ENCODE measurements around the gene PDE4D.

Gene PDE4D

DNA sequence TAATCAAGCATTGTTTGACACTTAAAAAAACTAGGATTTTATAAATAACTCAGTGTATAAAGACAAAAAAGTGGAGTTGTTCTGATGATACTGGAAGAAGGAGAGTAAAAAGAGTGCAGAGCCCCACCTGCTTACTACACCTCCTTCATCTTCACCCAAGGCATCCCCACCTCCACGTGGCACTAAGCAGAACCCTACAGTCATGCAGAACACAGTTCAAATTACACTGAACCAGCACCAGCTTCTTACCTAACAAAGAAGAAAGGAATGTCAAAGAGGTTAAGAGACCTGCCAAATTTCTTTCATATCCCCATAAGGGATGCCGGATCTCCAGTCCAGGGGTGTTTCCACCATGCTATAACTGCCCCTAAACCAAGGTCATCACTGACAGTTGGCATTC lies 55.5 kb downstream of the PDE4D start:
- DNase-seq = no peak

- DNase-seq = no peak
These were observed 56.5 kb downstream of the PDE4D start for GRCh38 chr5:59837071-59837470.

GRCh38 chr5:59835800-59836199 lies 57.7 kb downstream of the PDE4D start:
- DNase-seq = no peak

DNA sequence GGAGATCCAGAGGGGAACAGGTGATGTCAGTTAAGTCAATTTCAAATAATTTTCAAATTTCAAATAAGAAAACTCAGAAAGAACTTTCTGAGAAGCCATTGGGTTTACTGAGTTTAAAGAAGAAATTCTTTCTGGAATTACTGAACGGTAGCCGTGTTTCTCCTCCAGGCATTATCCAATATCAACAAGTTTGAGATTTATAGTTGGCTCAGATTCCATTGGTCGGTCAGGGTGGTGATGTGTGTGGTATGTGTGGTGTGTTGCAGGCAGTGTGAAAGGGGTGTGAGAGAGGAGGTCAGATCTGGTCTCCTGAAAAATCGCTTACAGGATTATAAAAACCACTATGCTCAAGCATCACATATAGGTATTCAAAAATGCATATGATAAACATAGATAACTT lies 60.1 kb downstream of the PDE4D start:
- DNase-seq = no peak

- DNase-seq = no peak
These were observed 60.8 kb downstream of the PDE4D start for GRCh38 chr5:59832577-59833301.

DNA sequence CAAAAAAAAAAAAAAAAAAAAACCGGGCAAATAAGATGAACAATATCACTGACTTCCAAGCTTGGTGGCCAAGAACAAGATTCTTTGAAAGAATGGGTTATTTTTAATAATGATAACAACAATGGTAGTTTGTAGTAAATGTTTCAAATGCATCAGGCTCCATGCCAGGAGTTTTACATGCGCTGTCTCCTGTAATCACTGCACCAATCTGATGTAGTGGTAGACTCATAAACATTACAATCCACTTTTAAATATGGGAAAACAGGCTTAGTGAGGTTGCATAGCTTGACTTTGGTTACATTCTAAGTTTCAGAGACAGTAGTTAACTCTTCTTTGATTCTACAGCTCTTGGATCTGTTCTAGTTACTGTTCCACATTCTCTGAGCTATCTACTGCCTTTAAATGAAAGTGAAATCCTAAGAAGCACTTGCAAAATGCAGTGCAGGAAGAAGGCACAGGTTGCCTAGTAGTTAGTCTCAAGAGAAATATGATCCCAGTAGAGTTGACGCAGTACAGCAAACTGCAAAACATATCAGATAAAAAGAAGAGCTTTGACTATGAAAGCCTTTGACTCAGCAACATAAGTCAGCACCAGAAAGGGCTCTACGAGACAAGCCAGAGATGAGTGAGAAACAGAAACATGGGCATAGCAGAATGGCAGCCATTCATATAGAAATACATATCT lies 62.1 kb downstream of the PDE4D start:
- no peak for DNase-seq

DNA sequence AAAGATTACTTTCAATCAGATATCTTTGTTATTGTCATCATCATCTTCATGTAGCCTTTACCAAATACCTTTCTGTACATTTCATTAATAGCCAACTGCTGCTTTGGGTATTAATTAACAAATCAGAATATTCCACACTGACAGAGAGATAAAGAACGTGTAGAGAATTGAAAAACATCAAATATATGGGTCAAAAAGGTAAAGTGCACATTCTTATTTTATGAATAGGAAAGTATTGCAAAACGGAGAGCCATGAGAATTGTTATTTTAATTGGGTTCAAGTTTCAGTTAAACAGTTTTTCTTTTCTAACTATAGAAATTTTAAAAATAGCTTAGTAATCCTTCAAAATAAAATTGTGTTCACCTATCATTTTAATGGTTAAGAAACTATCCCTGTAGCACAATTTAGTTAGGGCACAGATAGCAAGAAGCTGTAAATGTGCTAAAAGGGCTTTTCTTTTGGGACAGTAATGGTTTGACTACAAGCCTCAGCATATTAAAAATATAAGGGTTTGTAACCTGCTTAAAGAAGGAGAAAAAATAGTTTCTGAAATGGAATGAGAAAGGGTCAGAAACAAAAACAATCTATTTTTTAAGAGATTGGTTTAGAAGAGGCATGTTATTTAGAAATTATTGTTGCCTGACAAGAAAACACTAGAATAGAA lies 62.9 kb downstream of the PDE4D start:
- DNase-seq = no peak

GRCh38 chr5:59829922-59830321 lies 63.6 kb downstream of the PDE4D start:
- DNase-seq = no peak

DNA sequence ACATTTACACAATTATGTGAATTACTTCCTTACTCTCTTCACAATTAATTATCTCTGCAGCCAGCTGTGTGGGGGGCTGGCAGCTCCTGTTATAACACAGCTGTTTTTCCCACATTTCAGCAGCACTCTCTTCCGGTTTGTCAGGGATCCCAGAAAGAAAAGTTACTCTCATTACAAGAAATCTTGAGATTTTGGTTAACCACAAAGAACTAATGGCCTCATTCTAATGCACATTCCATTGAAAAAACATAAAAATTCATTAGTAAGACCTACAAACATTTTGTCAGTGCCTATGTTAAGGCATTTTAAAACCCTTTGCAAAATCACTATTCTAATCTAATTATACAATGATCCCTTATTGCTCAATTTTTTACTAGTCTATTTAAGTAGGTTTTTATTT lies 64.1 kb downstream of the PDE4D start:
- DNase-seq = no peak

DNA sequence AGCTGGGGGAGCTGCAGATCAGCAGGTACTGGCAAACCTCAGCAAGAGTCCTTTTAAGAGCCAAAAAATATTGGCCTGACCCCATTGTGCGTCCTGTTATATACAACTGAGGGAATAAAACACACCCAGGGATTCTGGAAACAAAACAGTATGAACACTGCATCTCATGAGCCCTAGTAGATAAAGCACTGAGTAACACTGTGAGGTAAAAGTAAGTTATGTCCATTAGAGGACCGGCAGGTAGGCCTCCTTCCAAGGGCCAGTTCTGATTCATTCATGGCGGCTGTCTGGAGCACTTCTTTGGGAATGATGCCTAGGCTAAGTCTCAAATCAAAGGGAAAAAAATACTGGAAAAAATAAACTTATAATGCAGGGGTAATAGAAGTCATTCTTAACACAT lies 64.9 kb downstream of the PDE4D start:
- DNase-seq = no peak

GRCh38 chr5:59826996-59827395 lies 66.5 kb downstream of the PDE4D start:
- no peak for DNase-seq

DNA sequence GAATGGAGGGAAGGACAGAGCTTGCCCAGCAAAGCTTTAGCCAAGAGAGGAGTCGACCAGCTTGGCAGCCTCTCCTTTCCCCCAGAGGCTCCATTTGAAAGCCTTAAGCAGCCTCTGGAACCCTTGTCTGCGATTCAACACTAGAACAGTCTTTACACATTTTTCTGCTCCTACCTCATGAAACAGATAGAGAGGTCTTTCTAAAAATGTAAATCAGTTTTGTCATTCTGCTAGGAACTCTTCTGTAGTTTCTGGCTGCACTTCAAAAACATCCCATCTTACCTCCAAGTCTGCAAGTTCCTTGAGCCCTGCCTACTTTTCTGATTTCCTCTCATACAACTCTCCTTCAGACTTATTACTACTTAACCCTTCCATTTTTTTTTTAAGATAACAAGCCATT lies 70.1 kb downstream of the PDE4D start:
- no peak for DNase-seq

GRCh38 chr5:59819806-59820205 lies 73.7 kb downstream of the PDE4D start:
- DNase-seq = no peak

- DNase-seq = no peak
These were observed 76.0 kb downstream of the PDE4D start for GRCh38 chr5:59817536-59817935.

- DNase-seq = no peak
These were observed 76.7 kb downstream of the PDE4D start for GRCh38 chr5:59816654-59817300.

DNA sequence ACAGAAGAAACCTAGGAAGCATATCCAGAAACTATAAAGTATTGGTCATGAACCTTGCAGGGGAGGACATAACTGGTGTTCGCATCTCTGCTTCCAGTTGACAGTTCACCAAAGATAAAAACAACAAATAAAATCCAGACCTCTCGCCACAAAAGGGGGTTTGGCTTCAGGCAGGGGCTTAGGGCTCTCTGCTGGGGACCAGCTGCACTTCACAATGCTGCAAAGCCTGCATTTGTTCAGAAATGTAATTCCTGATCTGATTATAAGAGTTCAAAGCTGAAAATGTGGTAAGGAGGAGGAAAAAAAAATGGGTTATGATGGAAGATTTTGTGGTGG lies 79.0 kb downstream of the PDE4D start:
- no peak for DNase-seq

GRCh38 chr5:59813761-59814536 lies 79.6 kb downstream of the PDE4D start:
- peak; percentile 27 for DNase-seq

DNA sequence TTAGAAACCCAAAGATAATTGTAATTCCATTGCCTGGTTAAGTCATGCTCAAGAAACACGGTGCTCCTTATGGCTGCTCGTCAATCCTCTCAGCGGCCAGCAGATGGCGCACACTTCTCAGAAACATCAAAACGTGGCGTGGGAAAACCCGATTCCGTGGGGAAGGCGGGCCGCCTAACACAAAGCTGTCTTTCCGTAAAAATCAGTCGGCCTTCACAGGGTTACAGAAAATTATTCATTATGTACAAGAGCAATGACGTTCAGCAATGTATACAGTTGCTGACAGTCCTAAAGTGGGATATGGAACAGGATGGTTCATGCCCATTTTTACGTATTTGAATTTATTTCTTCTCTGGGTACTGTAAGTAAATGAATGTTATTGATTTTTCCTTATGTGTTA lies 83.5 kb downstream of the PDE4D start:
- no peak for DNase-seq

DNA sequence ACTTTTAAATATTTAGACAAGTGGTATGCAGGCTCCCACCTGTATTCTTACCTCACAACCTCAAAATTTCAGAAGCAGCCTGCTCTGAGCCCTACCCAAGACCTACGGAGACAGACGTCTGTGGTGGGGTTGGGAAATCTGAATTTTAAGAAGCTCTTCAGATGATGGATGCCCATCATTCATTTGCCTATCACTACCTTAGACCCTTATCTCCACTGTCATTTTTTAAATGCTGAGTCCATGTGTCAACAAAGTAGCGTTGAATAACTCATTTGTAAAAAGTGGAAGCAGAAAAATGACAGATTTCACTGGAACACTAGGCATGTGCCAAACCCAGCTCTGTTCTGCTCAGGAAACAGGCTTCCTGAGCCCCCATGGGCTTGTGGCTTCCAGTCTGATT lies 85.7 kb downstream of the PDE4D start:
- no peak for DNase-seq

DNA sequence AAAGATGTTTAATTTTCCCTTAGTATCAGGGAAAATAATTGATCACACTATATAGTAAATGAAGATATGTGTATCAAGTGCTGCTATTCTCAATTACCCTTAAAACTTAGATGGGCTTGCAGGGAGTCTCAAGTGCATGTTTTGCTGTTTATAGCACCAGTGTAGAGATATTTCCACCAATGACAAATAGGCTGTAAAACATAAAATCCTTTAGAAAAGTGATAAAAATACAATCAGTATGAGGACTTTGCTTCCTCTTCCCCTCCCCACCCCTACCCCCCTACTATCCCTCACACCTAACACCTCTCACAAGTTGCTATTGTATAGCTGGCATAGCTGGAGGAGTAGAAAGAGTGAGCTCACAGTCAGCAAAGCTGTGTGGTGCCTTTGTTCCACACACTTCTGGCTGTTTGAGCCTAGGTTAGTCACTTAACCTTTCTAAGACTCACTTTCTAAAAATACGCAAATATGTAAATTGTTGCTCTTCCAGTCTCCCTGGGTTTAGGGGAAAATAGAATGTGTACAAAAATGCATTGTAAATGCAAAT lies 93.1 kb downstream of the PDE4D start:
- no peak for DNase-seq

DNA sequence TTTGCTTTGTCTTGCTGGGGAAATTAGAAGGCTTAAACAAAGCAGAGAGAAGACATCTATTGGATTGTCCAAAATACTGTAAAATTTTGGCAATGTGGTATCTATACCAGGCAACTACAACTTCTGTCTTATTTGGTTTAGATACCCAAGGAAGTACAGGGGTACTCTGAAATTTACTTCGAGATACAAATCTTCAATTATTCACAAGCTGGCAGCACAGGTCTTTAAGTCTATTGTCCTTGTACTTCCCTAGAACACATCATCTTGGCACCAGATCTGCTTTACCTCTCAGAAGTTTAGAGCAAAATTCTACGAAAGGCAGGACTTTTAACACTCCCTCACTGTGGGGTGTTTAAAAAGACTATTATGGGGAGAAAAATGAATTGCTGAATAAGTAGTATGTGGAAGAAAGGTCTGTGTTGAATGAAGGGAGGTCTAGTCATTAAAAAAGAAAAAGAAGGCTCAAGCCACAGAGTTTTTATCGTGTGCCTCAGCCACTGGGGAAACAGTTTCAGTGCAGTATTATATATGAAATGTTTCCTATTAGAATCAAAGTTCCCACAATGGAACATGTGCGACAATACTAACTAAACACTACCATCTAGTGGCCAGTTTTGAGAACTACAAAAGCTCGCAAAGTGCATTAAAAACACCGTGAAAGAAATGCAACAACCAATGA lies 93.7 kb downstream of the PDE4D start:
- DNase-seq = no peak
